Type B pancreatic cell (in vitro differentiated cells): ENCODE results near the gene BABAM2. TPM values are rescaled to one million over a fixed set of nuclear protein-coding genes. Genes with fewer than 3 reads are reported as not detected.

Source experiments
- DNase-seq: peaks from one replicate; pipeline ENCODE4 v3.0.0; 2021; ENCODE audit warnings: mixed read lengths; ENCODE audit not compliant: unreplicated experiment; ENCODE audit errors: extremely low spot score
- H3K27ac Mint-ChIP-seq: 2 replicates; pipeline ENCODE4 v1.8.0; 2021; ENCODE audit warnings: mild to moderate bottlenecking, mixed read lengths
- H3K27me3 Mint-ChIP-seq: 2 replicates; pipeline ENCODE4 v1.8.0; 2021; ENCODE audit warnings: mixed read lengths
- H3K36me3 Mint-ChIP-seq: 2 replicates; pipeline ENCODE4 v1.8.0; 2021; ENCODE audit warnings: mixed read lengths
- H3K4me1 Mint-ChIP-seq: one replicate; pipeline ENCODE4 v1.8.0; 2021; ENCODE audit warnings: mixed read lengths; ENCODE audit not compliant: unreplicated experiment
- H3K4me3 Mint-ChIP-seq: 2 replicates; pipeline ENCODE4 v1.8.0; 2021; ENCODE audit warnings: mild to moderate bottlenecking, mixed read lengths
- H3K9me3 Mint-ChIP-seq: 2 replicates; pipeline ENCODE4 v1.8.0; 2021; ENCODE audit warnings: mixed read lengths
- total RNA-seq: library from RNA; stranded (reverse); gene quantifications from 2 replicates; pipeline ENCODE4 v1.2.1, GENCODE V29; 2021; ENCODE audit warnings: low replicate concordance
- TF ChIP-seq, protein P1 (sequence below): fragments of 200-600 bp; sonication (generic); conservative IDR thresholded peaks from 2 replicates; pipeline ENCODE4 v1.5.0; 2021; ENCODE audit warnings: antibody characterized with exemption, mild to moderate bottlenecking

The BABAM2 gene
- total RNA-seq, 1 donor from 2014 or later = 30.4 TPM

DNA sequence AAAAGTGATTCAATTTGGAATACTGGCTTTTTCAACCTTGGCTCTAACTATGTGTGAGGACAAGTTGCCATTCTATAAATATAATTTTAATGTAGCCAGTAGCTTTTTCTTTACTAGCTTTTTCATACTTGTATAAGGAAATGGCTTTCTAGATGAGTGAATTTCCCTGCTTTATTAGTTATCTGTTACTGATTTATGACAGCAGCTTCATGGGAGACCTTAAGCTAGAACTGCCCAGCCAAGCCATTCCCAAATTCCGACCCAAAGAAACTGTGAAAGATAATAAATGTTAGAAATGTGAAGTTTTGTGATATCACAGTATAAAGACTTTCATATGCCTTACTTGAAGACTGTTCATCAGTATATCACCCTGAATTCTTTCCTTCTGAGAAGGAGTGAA lies 32.3 kb downstream of the BABAM2 start:
- H3K4me1 Mint-ChIP-seq = no peaks in the 10 kb centered on the region
- H3K27ac Mint-ChIP-seq = no peak overlapping the region
- H3K36me3 Mint-ChIP-seq = peaks cover 3% of the 10 kb centered on the region
- no peak for DNase-seq
- no peaks in the 10 kb centered on the region for H3K9me3 Mint-ChIP-seq
- no peaks in the 10 kb centered on the region for H3K27me3 Mint-ChIP-seq
- TF ChIP-seq, protein P1, sequence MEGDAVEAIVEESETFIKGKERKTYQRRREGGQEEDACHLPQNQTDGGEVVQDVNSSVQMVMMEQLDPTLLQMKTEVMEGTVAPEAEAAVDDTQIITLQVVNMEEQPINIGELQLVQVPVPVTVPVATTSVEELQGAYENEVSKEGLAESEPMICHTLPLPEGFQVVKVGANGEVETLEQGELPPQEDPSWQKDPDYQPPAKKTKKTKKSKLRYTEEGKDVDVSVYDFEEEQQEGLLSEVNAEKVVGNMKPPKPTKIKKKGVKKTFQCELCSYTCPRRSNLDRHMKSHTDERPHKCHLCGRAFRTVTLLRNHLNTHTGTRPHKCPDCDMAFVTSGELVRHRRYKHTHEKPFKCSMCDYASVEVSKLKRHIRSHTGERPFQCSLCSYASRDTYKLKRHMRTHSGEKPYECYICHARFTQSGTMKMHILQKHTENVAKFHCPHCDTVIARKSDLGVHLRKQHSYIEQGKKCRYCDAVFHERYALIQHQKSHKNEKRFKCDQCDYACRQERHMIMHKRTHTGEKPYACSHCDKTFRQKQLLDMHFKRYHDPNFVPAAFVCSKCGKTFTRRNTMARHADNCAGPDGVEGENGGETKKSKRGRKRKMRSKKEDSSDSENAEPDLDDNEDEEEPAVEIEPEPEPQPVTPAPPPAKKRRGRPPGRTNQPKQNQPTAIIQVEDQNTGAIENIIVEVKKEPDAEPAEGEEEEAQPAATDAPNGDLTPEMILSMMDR = no peak
- H3K4me3 Mint-ChIP-seq = no peak overlapping the region

DNA sequence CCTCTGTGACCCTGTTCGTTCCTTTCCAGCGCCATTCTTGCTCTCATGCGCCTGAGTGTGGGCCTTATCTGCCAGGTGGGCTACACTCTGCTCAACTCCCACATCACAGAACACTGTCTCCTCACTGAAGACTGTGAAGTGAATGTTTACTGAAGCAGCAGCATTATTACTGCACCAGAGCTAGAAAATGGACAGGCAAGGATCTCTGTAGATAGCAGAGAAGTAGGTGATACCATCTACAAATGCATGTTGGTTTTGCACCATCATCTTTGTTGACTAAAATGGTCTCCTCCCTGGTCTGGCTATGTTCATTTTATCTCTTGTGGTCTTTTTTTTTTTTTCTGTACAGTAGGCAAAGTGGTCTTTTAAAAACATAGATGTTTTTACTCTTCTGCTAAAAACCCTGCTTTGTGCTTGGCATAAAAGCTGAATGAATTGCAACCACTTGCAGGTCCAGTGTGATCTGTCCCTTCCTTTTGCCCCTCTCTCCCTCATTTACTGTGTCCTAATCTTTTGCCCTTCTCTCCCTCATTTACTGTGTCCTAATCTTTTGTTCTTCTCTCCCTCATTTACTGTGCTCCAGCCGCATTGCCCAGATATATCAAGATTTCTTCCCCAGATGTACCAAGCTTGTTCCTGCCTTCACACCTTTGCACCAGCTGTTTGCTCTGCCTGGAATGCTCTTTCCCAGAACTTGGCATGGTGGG lies 35.4 kb downstream of the BABAM2 start:
- H3K36me3 Mint-ChIP-seq = peaks cover 9% of the 10 kb centered on the region
- H3K27ac Mint-ChIP-seq = no peak overlapping the region
- no peak for DNase-seq
- no peaks in the 10 kb centered on the region for H3K4me1 Mint-ChIP-seq
- no peaks in the 10 kb centered on the region for H3K9me3 Mint-ChIP-seq
- TF ChIP-seq, protein P1 = no peak
- no peak overlapping the region for H3K4me3 Mint-ChIP-seq
- no peaks in the 10 kb centered on the region for H3K27me3 Mint-ChIP-seq

DNA sequence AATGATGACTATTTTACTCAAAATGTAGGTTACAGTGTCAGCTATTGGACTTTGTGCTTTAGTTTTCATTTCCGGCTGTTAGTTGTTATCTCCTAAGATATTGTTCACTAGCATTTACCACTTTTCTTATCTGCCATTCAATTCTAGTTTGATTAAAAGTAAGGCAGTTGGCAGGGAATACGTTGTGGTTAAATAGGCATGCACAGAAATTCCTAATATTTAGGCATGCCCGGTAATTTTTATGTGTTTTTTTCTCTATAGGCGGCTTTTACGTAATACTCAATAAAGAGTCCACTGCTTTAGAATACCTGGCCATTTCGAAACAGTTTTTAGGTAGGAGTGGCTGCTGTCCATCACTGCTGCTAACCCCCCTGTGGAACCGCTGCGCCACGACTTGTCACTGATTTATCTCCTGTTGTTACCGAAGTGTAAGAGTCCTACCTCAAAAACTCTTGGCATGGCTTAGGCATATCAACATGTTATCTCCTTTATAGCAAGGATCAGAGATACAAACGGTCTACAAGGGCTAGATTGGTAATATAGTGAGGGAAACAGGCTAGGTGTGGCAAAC lies 39.5 kb downstream of the BABAM2 start:
- H3K4me3 Mint-ChIP-seq = no peak overlapping the region
- no peak for DNase-seq
- no peaks in the 10 kb centered on the region for H3K4me1 Mint-ChIP-seq
- no peaks in the 10 kb centered on the region for H3K27me3 Mint-ChIP-seq
- no peaks in the 10 kb centered on the region for H3K9me3 Mint-ChIP-seq
- H3K27ac Mint-ChIP-seq = no peak overlapping the region
- TF ChIP-seq, protein P1 = no peak
- H3K36me3 Mint-ChIP-seq = peaks cover 13% of the 10 kb centered on the region

DNA sequence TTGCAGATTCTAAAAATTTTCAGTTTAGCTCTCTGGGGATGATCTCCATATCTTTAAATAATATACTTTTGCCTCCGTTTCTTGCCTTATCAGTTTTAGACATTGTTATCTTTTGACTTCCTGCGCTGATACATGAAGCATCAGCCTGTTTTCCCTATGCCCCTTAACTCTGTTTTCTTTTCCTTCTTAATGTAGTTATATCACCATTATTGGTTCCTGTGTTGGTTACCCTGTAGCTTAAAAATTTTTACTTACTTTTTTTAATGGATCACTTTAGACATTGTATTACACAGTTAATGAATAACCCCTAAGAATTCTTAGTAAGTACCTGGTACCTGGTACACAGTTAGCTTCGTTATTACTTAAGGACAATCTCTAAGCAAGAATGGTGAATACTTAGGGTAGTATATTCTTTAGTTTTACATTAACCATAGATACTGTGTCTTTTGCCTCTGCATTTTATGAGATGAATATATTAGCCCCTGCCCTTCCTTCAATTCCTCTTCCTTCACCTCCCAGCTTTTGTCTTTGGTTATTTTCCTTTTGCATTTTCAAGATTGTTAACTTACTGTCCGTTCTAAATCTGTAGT lies 40.9 kb downstream of the BABAM2 start:
- TF ChIP-seq, protein P1 = no peak
- no peaks in the 10 kb centered on the region for H3K9me3 Mint-ChIP-seq
- DNase-seq = no peak
- H3K27me3 Mint-ChIP-seq = no peaks in the 10 kb centered on the region
- no peaks in the 10 kb centered on the region for H3K4me1 Mint-ChIP-seq
- H3K27ac Mint-ChIP-seq = no peak overlapping the region
- H3K4me3 Mint-ChIP-seq = no peak overlapping the region
- peaks cover 13% of the 10 kb centered on the region for H3K36me3 Mint-ChIP-seq

DNA sequence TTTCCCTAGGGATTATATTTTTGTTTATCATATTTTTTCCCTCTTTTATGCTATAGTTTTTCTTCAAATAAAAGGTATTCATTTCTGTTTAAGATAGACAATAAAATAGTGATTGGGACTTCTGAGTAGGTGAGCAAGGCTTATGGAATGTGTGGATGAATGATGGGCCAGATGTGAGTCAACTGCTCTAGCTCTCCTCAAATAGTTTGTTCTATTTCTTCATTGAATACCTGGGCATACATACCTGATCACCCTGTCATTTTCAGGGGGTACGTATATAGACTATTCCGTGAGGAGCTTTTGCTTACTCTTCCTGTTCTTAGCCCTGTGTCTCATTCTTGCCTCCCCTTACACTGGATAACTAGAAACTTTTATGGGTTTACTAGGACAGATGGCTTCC lies 41.9 kb downstream of the BABAM2 start:
- Mint-ChIP-seq H3K27ac (no peak overlapping the region), H3K4me1 (no peaks in the 10 kb centered on the region), H3K9me3 (no peaks in the 10 kb centered on the region), H3K4me3 (no peak overlapping the region), H3K27me3 (no peaks in the 10 kb centered on the region), H3K36me3 (peaks cover 13% of the 10 kb centered on the region)
- TF ChIP-seq, protein P1 = no peak
- no peak for DNase-seq
